Neural progenitor cell (in vitro differentiated cells): ENCODE results near the gene PPM1B.

ENCODE experiments used
- EZH2 ChIP-seq: fragments of 200-600 bp; sonication (generic); IDR thresholded peaks from 2 replicates; pipeline ENCODE4 v1.6.1; 2017; ENCODE audit warnings: antibody characterized with exemption, mild to moderate bottlenecking, moderate library complexity
- EZH2phosphoT487 ChIP-seq: fragments of 200-600 bp; sonication (generic); IDR thresholded peaks from 2 replicates; pipeline ENCODE4 v1.6.1; 2017; ENCODE audit warnings: antibody characterized with exemption
- TF ChIP-seq, protein P1 (sequence below): fragments of 200-600 bp; sonication (generic); IDR thresholded peaks from 2 replicates; pipeline ENCODE4 v1.5.1; 2017; ENCODE audit warnings: antibody characterized with exemption, mild to moderate bottlenecking

DNA sequence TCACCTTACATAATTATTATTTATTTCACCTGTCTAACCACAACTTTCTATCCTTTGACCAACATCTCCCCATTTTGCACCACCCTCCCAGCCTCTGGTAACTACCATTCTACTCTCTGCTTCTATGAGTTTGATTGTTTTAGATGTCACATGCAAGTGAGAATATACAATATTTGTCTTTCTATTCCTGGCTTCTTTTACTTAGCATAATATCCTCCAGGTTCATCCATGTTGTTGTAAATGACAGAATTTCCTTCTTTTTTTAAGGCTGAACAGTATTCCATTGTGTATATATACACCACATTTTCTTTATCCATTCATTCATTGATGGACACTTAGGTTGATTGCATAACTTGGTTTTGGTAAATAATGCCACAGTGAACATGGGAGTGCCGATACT lies 24.0 kb downstream of the PPM1B start:
- TF ChIP-seq, protein P1, sequence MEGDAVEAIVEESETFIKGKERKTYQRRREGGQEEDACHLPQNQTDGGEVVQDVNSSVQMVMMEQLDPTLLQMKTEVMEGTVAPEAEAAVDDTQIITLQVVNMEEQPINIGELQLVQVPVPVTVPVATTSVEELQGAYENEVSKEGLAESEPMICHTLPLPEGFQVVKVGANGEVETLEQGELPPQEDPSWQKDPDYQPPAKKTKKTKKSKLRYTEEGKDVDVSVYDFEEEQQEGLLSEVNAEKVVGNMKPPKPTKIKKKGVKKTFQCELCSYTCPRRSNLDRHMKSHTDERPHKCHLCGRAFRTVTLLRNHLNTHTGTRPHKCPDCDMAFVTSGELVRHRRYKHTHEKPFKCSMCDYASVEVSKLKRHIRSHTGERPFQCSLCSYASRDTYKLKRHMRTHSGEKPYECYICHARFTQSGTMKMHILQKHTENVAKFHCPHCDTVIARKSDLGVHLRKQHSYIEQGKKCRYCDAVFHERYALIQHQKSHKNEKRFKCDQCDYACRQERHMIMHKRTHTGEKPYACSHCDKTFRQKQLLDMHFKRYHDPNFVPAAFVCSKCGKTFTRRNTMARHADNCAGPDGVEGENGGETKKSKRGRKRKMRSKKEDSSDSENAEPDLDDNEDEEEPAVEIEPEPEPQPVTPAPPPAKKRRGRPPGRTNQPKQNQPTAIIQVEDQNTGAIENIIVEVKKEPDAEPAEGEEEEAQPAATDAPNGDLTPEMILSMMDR, result no peak
- TF ChIP-seq EZH2 (no peak), EZH2phosphoT487 (no peak)
